OCI-LY1 (cell line): ENCODE measurements around the gene DCC.

Source experiments
- H2AFZ ChIP-seq: fragments of 200-600 bp; sonication (generic), shearing (Covaris generic); 2 replicates; pipeline ENCODE4 v1.6.0; 2014; ENCODE audit warnings: antibody characterized with exemption, mild to moderate bottlenecking, low read length
- H3F3A ChIP-seq: fragments of 200-600 bp; sonication (generic), shearing (Covaris generic); 2 replicates; pipeline ENCODE4 v1.6.0; 2014; ENCODE audit warnings: mild to moderate bottlenecking, antibody characterized with exemption, low read length, moderate library complexity; ENCODE audit not compliant: insufficient read depth
- H3K27ac ChIP-seq: fragments of 200-600 bp; sonication (generic); 2 replicates; pipeline ENCODE4 v1.5.1; 2014; ENCODE audit warnings: low read length, mixed run types, mild to moderate bottlenecking, low read depth; ENCODE audit not compliant: poor library complexity, severe bottlenecking
- H3K27me3 ChIP-seq: fragments of 200-600 bp; sonication (generic); 2 replicates; pipeline ENCODE4 v1.6.0; 2014; ENCODE audit warnings: antibody characterized with exemption, mild to moderate bottlenecking, low read length, moderate library complexity; ENCODE audit not compliant: insufficient read depth
- H3K36me3 ChIP-seq: fragments of 200-600 bp; sonication (generic); 2 replicates; pipeline ENCODE4 v1.6.1; 2014; ENCODE audit warnings: mild to moderate bottlenecking, antibody characterized with exemption, low read length, moderate library complexity, mixed read lengths; ENCODE audit not compliant: insufficient read depth
- H3K4me1 ChIP-seq: fragments of 200-600 bp; sonication (generic); 2 replicates; pipeline ENCODE4 v1.5.1; 2014; ENCODE audit warnings: mild to moderate bottlenecking, low read length, moderate library complexity; ENCODE audit not compliant: insufficient read depth, severe bottlenecking
- H3K4me2 ChIP-seq: fragments of 200-600 bp; sonication (generic), shearing (Covaris generic); 2 replicates; pipeline ENCODE4 v1.6.1; 2014; ENCODE audit warnings: low read length
- H3K4me3 ChIP-seq: fragments of 200-600 bp; sonication (generic); 2 replicates; pipeline ENCODE4 v1.5.1; 2014; ENCODE audit warnings: low read length, low read depth, mild to moderate bottlenecking, mixed read lengths; ENCODE audit not compliant: poor library complexity, severe bottlenecking
- H3K79me2 ChIP-seq: fragments of 200-600 bp; shearing (Covaris generic); 2 replicates; pipeline ENCODE4 v1.6.1; 2016; ENCODE audit warnings: mixed run types, low read length, mixed read lengths; ENCODE audit not compliant: insufficient read depth
- H3K9ac ChIP-seq: fragments of 200-600 bp; sonication (generic), shearing (Covaris generic); 2 replicates; pipeline ENCODE4 v1.6.1; 2014; ENCODE audit warnings: mild to moderate bottlenecking, low read length, mixed read lengths
- H3K9me2 ChIP-seq: fragments of 200-600 bp; sonication (generic), shearing (Covaris generic); 2 replicates; pipeline ENCODE4 v1.6.1; 2014; ENCODE audit warnings: low read depth, mild to moderate bottlenecking, low read length, mixed read lengths
- H3K9me3 ChIP-seq: fragments of 200-600 bp; shearing (Covaris generic); 2 replicates; pipeline ENCODE4 v1.6.1; 2014; ENCODE audit warnings: low read length, mixed read lengths
- H4K20me1 ChIP-seq: fragments of 200-600 bp; sonication (generic), shearing (Covaris generic); 2 replicates; pipeline ENCODE4 v1.6.0; 2016; ENCODE audit warnings: mild to moderate bottlenecking, low read length; ENCODE audit not compliant: insufficient read depth
- CTCF ChIP-seq: fragments of 200-600 bp; sonication (generic), shearing (Covaris generic); IDR thresholded peaks from 2 replicates; pipeline ENCODE4 v1.5.1; 2017; ENCODE audit warnings: mild to moderate bottlenecking, antibody characterized with exemption, low read length, moderate library complexity, mixed read lengths
- EZH2 ChIP-seq: fragments of 200-600 bp; sonication (generic), shearing (Covaris generic); IDR thresholded peaks from 2 replicates; pipeline ENCODE4 v1.8.0; 2017; ENCODE audit warnings: borderline replicate concordance, mixed run types, mild to moderate bottlenecking, antibody characterized with exemption, low read length, moderate library complexity, mixed read lengths

The DCC gene

DNA sequence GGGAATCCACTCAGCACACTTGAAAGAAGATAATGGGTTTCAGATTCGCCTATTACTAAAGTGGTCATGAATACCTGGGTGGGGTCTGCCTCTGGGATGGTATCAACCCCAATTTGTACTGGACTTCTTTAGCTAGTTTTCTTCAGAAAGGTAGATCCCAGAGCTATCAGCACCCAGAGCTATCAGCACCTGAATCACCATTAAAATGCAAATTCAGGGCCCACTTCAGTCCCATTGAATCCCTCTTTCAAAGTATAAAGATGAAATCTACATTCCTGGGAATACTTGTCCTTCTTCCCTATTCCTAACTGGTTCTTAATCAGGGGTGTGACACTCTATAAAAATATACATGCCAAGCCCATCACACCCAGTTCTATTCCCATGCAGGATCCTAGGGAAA is 914.3 kb downstream of the DCC start:
- Histone ChIP-seq H3K9me3 (no peaks in the 10 kb centered on the region), H3K27ac (no peak overlapping the region), H3K36me3 (no peaks in the 10 kb centered on the region), H3F3A (no peaks in the 10 kb centered on the region), H3K4me3 (no peak overlapping the region), H4K20me1 (no peaks in the 10 kb centered on the region), H3K27me3 (no peaks in the 10 kb centered on the region), H2AFZ (no peak overlapping the region), H3K9me2 (no peaks in the 10 kb centered on the region), H3K9ac (no peak overlapping the region), H3K4me1 (no peaks in the 10 kb centered on the region), H3K79me2 (no peaks in the 10 kb centered on the region), H3K4me2 (no peak overlapping the region)
- TF ChIP-seq EZH2 (no peak), CTCF (no peak)

- no peaks in the 10 kb centered on the region for H3K4me1 ChIP-seq
- no peaks in the 10 kb centered on the region for H3F3A ChIP-seq
- TF ChIP-seq EZH2 (no peak), CTCF (no peak)
- no peaks in the 10 kb centered on the region for H3K9me2 ChIP-seq
- no peaks in the 10 kb centered on the region for H3K79me2 ChIP-seq
- no peaks in the 10 kb centered on the region for H3K36me3 ChIP-seq
- no peak overlapping the region for H3K4me3 ChIP-seq
- H3K9ac ChIP-seq: no peak overlapping the region
- no peaks in the 10 kb centered on the region for H4K20me1 ChIP-seq
- no peak overlapping the region for H3K4me2 ChIP-seq
- H3K27me3 ChIP-seq: no peaks in the 10 kb centered on the region
- H3K27ac ChIP-seq: no peak overlapping the region
- no peak overlapping the region for H2AFZ ChIP-seq
- no peaks in the 10 kb centered on the region for H3K9me3 ChIP-seq
Measured at GRCh38 chr18:53261241-53261640, 921.2 kb downstream of the DCC start.

GRCh38 chr18:53266850-53267249 is 926.9 kb downstream of the DCC start:
- H3K4me3 ChIP-seq: no peak overlapping the region

More at GRCh38 chr18:53266850-53267249, 926.9 kb downstream of the DCC start:
- H3K9ac ChIP-seq: no peak overlapping the region
- H3K79me2 ChIP-seq: no peaks in the 10 kb centered on the region
- no peaks in the 10 kb centered on the region for H3K27me3 ChIP-seq
- H3F3A ChIP-seq: no peaks in the 10 kb centered on the region
- no peak overlapping the region for H3K4me2 ChIP-seq
- no peaks in the 10 kb centered on the region for H3K36me3 ChIP-seq
- H3K9me2 ChIP-seq: no peaks in the 10 kb centered on the region
- H3K4me1 ChIP-seq: no peaks in the 10 kb centered on the region
- H3K27ac ChIP-seq: no peak overlapping the region
- no peaks in the 10 kb centered on the region for H4K20me1 ChIP-seq
- no peak overlapping the region for H2AFZ ChIP-seq
- no peaks in the 10 kb centered on the region for H3K9me3 ChIP-seq
- no peak for TF ChIP-seq EZH2
- no peak for TF ChIP-seq CTCF
